ENCODE data around the gene RBM47.

GRCh38 chr4:40375095-40375494 lies 254.6 kb downstream of the RBM47 start:
- TF ChIP-seq CTCF (conservative IDR thresholded peaks at IDR 0.05) (no peak), EZH2 (IDR thresholded peaks at IDR 0.05; ENCODE audit: low read depth) (no peak)
